ENCODE measurements around the gene EVA1A. TPM values are rescaled to one million over a fixed set of nuclear protein-coding genes. Genes with fewer than 3 reads are reported as not detected.

EVA1A gene
- total and polyA plus RNA-seq, 4 donors = 30.1 to 102 (median 43.5) TPM

DNA sequence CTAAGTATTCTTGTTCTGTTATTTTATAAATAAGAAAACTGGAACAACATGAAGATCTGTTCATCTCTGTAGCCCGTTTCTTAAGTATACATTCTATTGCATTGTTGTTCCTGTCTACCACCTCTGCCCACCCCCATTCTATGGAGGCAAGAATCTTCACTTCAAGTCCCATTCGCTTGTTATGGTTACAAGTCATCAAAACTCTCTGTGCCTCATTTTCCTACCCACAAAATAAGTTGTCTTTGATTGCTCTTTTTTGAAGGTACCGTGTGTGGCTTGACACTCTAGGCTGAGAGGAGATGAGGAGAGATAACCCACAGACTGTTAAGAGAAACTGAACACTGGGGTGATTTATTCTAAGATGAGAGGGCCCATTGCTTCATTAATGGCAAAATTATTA lies 2.9 kb upstream of the EVA1A start:
- TF ChIP-seq, protein P1, sequence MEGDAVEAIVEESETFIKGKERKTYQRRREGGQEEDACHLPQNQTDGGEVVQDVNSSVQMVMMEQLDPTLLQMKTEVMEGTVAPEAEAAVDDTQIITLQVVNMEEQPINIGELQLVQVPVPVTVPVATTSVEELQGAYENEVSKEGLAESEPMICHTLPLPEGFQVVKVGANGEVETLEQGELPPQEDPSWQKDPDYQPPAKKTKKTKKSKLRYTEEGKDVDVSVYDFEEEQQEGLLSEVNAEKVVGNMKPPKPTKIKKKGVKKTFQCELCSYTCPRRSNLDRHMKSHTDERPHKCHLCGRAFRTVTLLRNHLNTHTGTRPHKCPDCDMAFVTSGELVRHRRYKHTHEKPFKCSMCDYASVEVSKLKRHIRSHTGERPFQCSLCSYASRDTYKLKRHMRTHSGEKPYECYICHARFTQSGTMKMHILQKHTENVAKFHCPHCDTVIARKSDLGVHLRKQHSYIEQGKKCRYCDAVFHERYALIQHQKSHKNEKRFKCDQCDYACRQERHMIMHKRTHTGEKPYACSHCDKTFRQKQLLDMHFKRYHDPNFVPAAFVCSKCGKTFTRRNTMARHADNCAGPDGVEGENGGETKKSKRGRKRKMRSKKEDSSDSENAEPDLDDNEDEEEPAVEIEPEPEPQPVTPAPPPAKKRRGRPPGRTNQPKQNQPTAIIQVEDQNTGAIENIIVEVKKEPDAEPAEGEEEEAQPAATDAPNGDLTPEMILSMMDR (IDR thresholded peaks at IDR 0.05; ENCODE audit: control extremely low read depth, extremely low read depth) = no peak
- Histone ChIP-seq H3K9me3 (ENCODE audit: control insufficient read depth in 4 of 4, insufficient read depth in 3 of 4, low read length in 3 of 4) (no peaks in the 10 kb centered on the region), H3K4me1 (ENCODE audit: control insufficient read depth in 5 of 5, insufficient read depth in 5 of 5, low read length in 5 of 5) (peaks cover 2 to 17% (median 9%) of the 10 kb centered on the region in 5 donors), H3K27me3 (ENCODE audit: control insufficient read depth in 3 of 3, insufficient read depth in 3 of 3, low read length in 2 of 3) (peaks cover 0 to 5% (median 0%) of the 10 kb centered on the region in 3 donors), H3K9ac (ENCODE audit: insufficient read depth in 1 of 2, low read length in 2 of 2) (no peak overlapping the region), H3K36me3 (ENCODE audit: control insufficient read depth in 4 of 4, insufficient read depth in 4 of 4, low read length in 4 of 4) (no peaks in the 10 kb centered on the region), H3K4me3 (no peak overlapping the region), H3K27ac (ENCODE audit: low read depth in 1 of 2, low read length in 1 of 2) (no peak overlapping the region)
- ATAC-seq (ENCODE audit: insufficient read depth, low FRiP score) (no peak), DNase-seq (no peak)
- 74 to 79% methylated on average over 3 of the region's 3 CpGs for WGBS, 2 donors

DNA sequence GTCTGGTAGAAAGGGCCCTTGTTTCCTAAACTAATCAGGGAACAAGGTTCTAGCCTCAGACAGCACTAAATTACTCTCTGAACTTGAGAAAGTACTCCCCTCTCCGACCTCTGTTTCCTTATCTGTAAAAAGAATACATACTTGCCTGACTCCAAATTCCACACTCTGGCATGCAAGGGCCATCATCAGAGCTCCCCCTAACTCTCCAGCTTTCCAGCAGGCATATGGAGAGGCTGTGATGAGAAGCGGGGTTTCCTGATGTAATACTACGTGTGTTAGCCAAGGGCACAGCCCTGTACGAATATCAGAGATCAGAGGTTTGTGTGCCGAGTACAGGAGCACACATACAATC lies 1.8 kb upstream of the EVA1A start:
- DNase-seq = peak in 2 of 3 donors; percentile 48 to 62
- no peak for ATAC-seq (ENCODE audit: insufficient read depth, low FRiP score)
- Histone ChIP-seq H3K27me3 (ENCODE audit: control insufficient read depth in 3 of 3, insufficient read depth in 3 of 3, low read length in 2 of 3) (peaks cover 0 to 5% (median 0%) of the 10 kb centered on the region in 3 donors), H3K9ac (ENCODE audit: insufficient read depth in 1 of 2, low read length in 2 of 2) (no peak overlapping the region), H3K36me3 (ENCODE audit: control insufficient read depth in 4 of 4, insufficient read depth in 4 of 4, low read length in 4 of 4) (peaks cover 0 to 4% (median 0%) of the 10 kb centered on the region in 4 donors), H3K27ac (ENCODE audit: low read depth in 1 of 2, low read length in 1 of 2) (peak overlapping the region in 1 of 2 donors; percentile 32), H3K4me1 (ENCODE audit: control insufficient read depth in 5 of 5, insufficient read depth in 5 of 5, low read length in 5 of 5) (peaks cover 2 to 19% (median 9%) of the 10 kb centered on the region in 5 donors), H3K9me3 (ENCODE audit: control insufficient read depth in 4 of 4, insufficient read depth in 3 of 4, low read length in 3 of 4) (no peaks in the 10 kb centered on the region), H3K4me3 (no peak overlapping the region)
- 66 to 77% methylated on average over 5 of the region's 5 CpGs for WGBS, 2 donors
- TF ChIP-seq, protein P1 (IDR thresholded peaks at IDR 0.05; ENCODE audit: control extremely low read depth, extremely low read depth) = no peak

- TF ChIP-seq, protein P1 (IDR thresholded peaks at IDR 0.05; ENCODE audit: control extremely low read depth, extremely low read depth) = no peak
- Histone ChIP-seq H3K36me3 (ENCODE audit: control insufficient read depth in 4 of 4, insufficient read depth in 4 of 4, low read length in 4 of 4) (peaks cover 0 to 4% (median 0%) of the 10 kb centered on the region in 4 donors), H3K4me3 (no peak overlapping the region), H3K4me1 (ENCODE audit: control insufficient read depth in 5 of 5, insufficient read depth in 5 of 5, low read length in 5 of 5) (peaks cover 2 to 19% (median 9%) of the 10 kb centered on the region in 5 donors), H3K9me3 (ENCODE audit: control insufficient read depth in 4 of 4, insufficient read depth in 3 of 4, low read length in 3 of 4) (no peaks in the 10 kb centered on the region), H3K27ac (ENCODE audit: low read depth in 1 of 2, low read length in 1 of 2) (peak overlapping the region in 1 of 2 donors; percentile 72), H3K9ac (ENCODE audit: insufficient read depth in 1 of 2, low read length in 2 of 2) (peak overlapping the region in 1 of 2 donors; percentile 29), H3K27me3 (ENCODE audit: control insufficient read depth in 3 of 3, insufficient read depth in 3 of 3, low read length in 2 of 3) (peaks cover 0 to 5% (median 0%) of the 10 kb centered on the region in 3 donors)
- WGBS, 2 donors = 67 to 81% methylated on average over 11 of the region's 11 CpGs
- ATAC-seq (ENCODE audit: insufficient read depth, low FRiP score) (peak; percentile 16), DNase-seq (peak in 1 of 3 donors; percentile 40)
Observed at GRCh38 chr2:75561566-75562512, 1.1 kb upstream of the EVA1A start.
